SK-N-SH (cell line): ENCODE results near the gene RAMP1. TPM values are rescaled to one million over a fixed set of nuclear protein-coding genes. Genes with fewer than 3 reads are reported as not detected.

ENCODE experiments used
- CTCF ChIA-PET: fragments of 300-600, 350-600 bp; formaldehyde crosslinking; extraction: SDS; loops from one replicate; lab custom pipeline; 2021; lab: Yijun Ruan, JAX
- POLR2A ChIA-PET: fragments of 350-600 bp; sonication (Branson Sonifier 250); formaldehyde crosslinking; extraction: SDS; loops from one replicate; lab custom pipeline; 2020; ENCODE audit warnings: antibody characterized with exemption, inconsistent platforms; lab: Yijun Ruan, JAX
- DNase-seq: peaks from one replicate; pipeline ENCODE4 v3.0.0; 2012
- H2AFZ ChIP-seq: fragments of 200-600 bp; sonication (generic); 2 replicates; pipeline ENCODE4 v1.8.1; 2016; ENCODE audit warnings: antibody characterized with exemption, mild to moderate bottlenecking, low read depth
- H3F3A ChIP-seq: fragments of 200-600 bp; sonication (generic); replicated peaks from 2 replicates; pipeline ENCODE3; 2016; ENCODE audit warnings: antibody characterized with exemption, mild to moderate bottlenecking; ENCODE audit not compliant: insufficient read depth
- H3K27ac ChIP-seq, 2 experiments: fragments of 200-500 bp in 1 of 2; fragments of 200-600 bp in 1 of 2; sonication (Bioruptor generic) in 1 of 2; sonication (generic), shearing (Covaris generic) in 1 of 2; 2 replicates each; pipeline versions ENCODE4 v1.5.1 to v1.6.1; 2014 to 2016; ENCODE audit warnings: low read depth in 2 of 2, inconsistent platforms in 1 of 2, low read length in 1 of 2, mild to moderate bottlenecking in 1 of 2, mixed read lengths in 1 of 2
- H3K27me3 ChIP-seq: fragments of 200-600 bp; sonication (generic), shearing (Covaris generic); 2 replicates; pipeline ENCODE4 v1.6.1; 2016; ENCODE audit warnings: mixed run types; ENCODE audit not compliant: insufficient read depth
- H3K36me3 ChIP-seq, 2 experiments: fragments of 200-500 bp in 1 of 2; fragments of 200-600 bp in 1 of 2; sonication (Bioruptor generic) in 1 of 2; sonication (generic) in 1 of 2; replicated peaks in 1 of 2; 2 replicates each; pipeline versions ENCODE3 to v1.5.1; 2014 to 2016; ENCODE audit warnings: low read length in 1 of 2, mild to moderate bottlenecking in 1 of 2; ENCODE audit not compliant: insufficient read depth in 2 of 2, control insufficient read depth in 1 of 2
- H3K4me1 ChIP-seq, 2 experiments: fragments of 200-500 bp in 1 of 2; fragments of 200-600 bp in 1 of 2; sonication (Bioruptor generic) in 1 of 2; sonication (generic), shearing (Covaris generic) in 1 of 2; 2 replicates each; pipeline versions ENCODE4 v1.5.1 to v1.6.1; 2014 to 2016; ENCODE audit warnings: low read depth in 1 of 2, low read length in 1 of 2, mixed run types in 1 of 2; ENCODE audit not compliant: insufficient read depth in 2 of 2, control insufficient read depth in 1 of 2
- H3K4me2 ChIP-seq: fragments of 200-600 bp; sonication (generic), shearing (Covaris generic); 2 replicates; pipeline ENCODE4 v1.6.1; 2017; ENCODE audit warnings: mixed run types
- H3K4me3 ChIP-seq, 2 experiments: fragments of 200-500 bp in 1 of 2; fragments of 200-600 bp in 1 of 2; sonication (Bioruptor generic) in 1 of 2; sonication (generic), shearing (Covaris generic) in 1 of 2; 2 replicates each; pipeline versions ENCODE4 v1.5.1 to v1.8.1; 2014 to 2016; ENCODE audit warnings: low read depth in 2 of 2, inconsistent platforms in 1 of 2, low read length in 1 of 2, mild to moderate bottlenecking in 1 of 2, mixed read lengths in 1 of 2, moderate library complexity in 1 of 2
- H3K79me2 ChIP-seq: fragments of 200-600 bp; sonication (generic); 2 replicates; pipeline ENCODE4 v1.8.1; 2017; ENCODE audit warnings: mild to moderate bottlenecking; ENCODE audit not compliant: insufficient read depth
- H3K9ac ChIP-seq: fragments of 200-600 bp; sonication (generic); 2 replicates; pipeline ENCODE4 v1.6.1; 2017; ENCODE audit warnings: mixed run types
- H3K9me2 ChIP-seq: fragments of 200-600 bp; sonication (generic); 2 replicates; pipeline ENCODE4 v1.6.1; 2017; ENCODE audit warnings: mixed run types
- H3K9me3 ChIP-seq: fragments of 200-600 bp; sonication (generic); 2 replicates; pipeline ENCODE4 v1.6.1; 2017; ENCODE audit warnings: mixed run types, mild to moderate bottlenecking, moderate library complexity
- H4K20me1 ChIP-seq: fragments of 200-600 bp; sonication (generic); 2 replicates; pipeline ENCODE4 v1.6.1; 2017; ENCODE audit warnings: mild to moderate bottlenecking, mixed run types; ENCODE audit not compliant: insufficient read depth
- CTCF ChIP-seq: fragments of 200-600 bp; sonication (generic); IDR thresholded peaks from 2 replicates; pipeline ENCODE4 v1.6.1; 2017; ENCODE audit warnings: antibody characterized with exemption, mild to moderate bottlenecking, moderate library complexity
- ELF1 ChIP-seq: IDR thresholded peaks from 2 replicates; pipeline ENCODE4 v1.4.0; 2012
- EP300 ChIP-seq, 2 experiments: IDR thresholded peaks; 2 replicates each; pipeline versions ENCODE4 v1.4.0 to v1.6.1; 2012; ENCODE audit warnings: borderline replicate concordance in 1 of 2, low read depth in 1 of 2, low read length in 1 of 2
- EZH2phosphoT487 ChIP-seq: fragments of 200-600 bp; sonication (generic); IDR thresholded peaks from 2 replicates; pipeline ENCODE4 v1.6.1; 2017; ENCODE audit warnings: low read depth, mixed run types, mild to moderate bottlenecking, antibody characterized with exemption, moderate library complexity, borderline replicate concordance
- FOSL2 ChIP-seq: IDR thresholded peaks from 2 replicates; pipeline ENCODE4 v1.4.0; 2012; ENCODE audit warnings: low read depth, mild to moderate bottlenecking, moderate library complexity, borderline replicate concordance
- GABPA ChIP-seq: IDR thresholded peaks from 2 replicates; pipeline ENCODE4 v1.4.0; 2012; ENCODE audit warnings: low read depth, mild to moderate bottlenecking
- GATA2 ChIP-seq: sonication (generic); formaldehyde crosslinking; IDR thresholded peaks from 2 replicates; pipeline ENCODE4 v1.5.0; 2020; ENCODE audit warnings: mild to moderate bottlenecking, missing genetic modification reagents
- MXI1 ChIP-seq: IDR thresholded peaks from 2 replicates; pipeline ENCODE4 v1.6.1; 2012; ENCODE audit warnings: mild to moderate bottlenecking, low read depth, low read length, improper control_type of control experiment
- NFIC ChIP-seq: IDR thresholded peaks from 2 replicates; pipeline ENCODE4 v1.4.0; 2012; ENCODE audit warnings: borderline replicate concordance
- NRF1 ChIP-seq: IDR thresholded peaks from 2 replicates; pipeline ENCODE4 v1.6.1; 2012; ENCODE audit warnings: low read depth, mild to moderate bottlenecking, low read length
- POLR2AphosphoS5 ChIP-seq: IDR thresholded peaks from 2 replicates; pipeline ENCODE4 v1.6.1; 2012; ENCODE audit warnings: low read depth, low read length
- RCOR1 ChIP-seq: fragments of 150-350 bp; IDR thresholded peaks from 2 replicates; pipeline ENCODE4 v1.6.1; 2017; ENCODE audit warnings: antibody characterized with exemption, low read length
- REST ChIP-seq: IDR thresholded peaks from 2 replicates; pipeline ENCODE4 v1.6.1; 2012; ENCODE audit warnings: mild to moderate bottlenecking, low read depth, low read length, moderate library complexity
- RFX5 ChIP-seq: IDR thresholded peaks from 2 replicates; pipeline ENCODE4 v1.6.1; 2012; ENCODE audit warnings: mild to moderate bottlenecking, improper control_type of control experiment, low read length
- RXRA ChIP-seq: IDR thresholded peaks from 2 replicates; pipeline ENCODE4 v1.4.0; 2012; ENCODE audit warnings: low read depth, mild to moderate bottlenecking, borderline replicate concordance
- SMC3 ChIP-seq: IDR thresholded peaks from 2 replicates; pipeline ENCODE4 v1.6.1; 2012; ENCODE audit warnings: low read depth, low read length, improper control_type of control experiment
- TEAD4 ChIP-seq: IDR thresholded peaks from 2 replicates; pipeline ENCODE4 v1.4.0; 2012; ENCODE audit warnings: mild to moderate bottlenecking, borderline replicate concordance; ENCODE audit not compliant: insufficient read depth
- USF1 ChIP-seq: IDR thresholded peaks from 2 replicates; pipeline ENCODE4 v1.4.0; 2012; ENCODE audit warnings: low read depth, borderline replicate concordance
- YY1 ChIP-seq: IDR thresholded peaks from 2 replicates; pipeline ENCODE4 v1.4.0; 2012; ENCODE audit warnings: low read depth, mild to moderate bottlenecking
- ZBTB33 ChIP-seq: IDR thresholded peaks from 2 replicates; pipeline ENCODE4 v1.4.0; 2012; ENCODE audit warnings: low read depth, borderline replicate concordance
- whole genome bisulfite sequencing: methylation state at CpG from one replicate; pipeline ENCODE4 v1.1.6; 2017; ENCODE audit warnings: low lambda C conversion rate; 5-methylcytosine and 5-hydroxymethylcytosine counted together
- polyA plus RNA-seq, 3 experiments: library from polyadenylated mRNA; depleted of rRNA; stranded (reverse); fragments of >200 nt; gene quantifications; 2 replicates each; pipeline ENCODE4 v1.2.3, GENCODE V29; 2012

Gene RAMP1
- polyA plus RNA-seq, 1 of the 3 experiments (the other 2 are of a cell fraction), result 27.9 TPM

- Histone ChIP-seq H3K9me2 (no peaks in the 10 kb centered on the region), H2AFZ (no peak overlapping the region), H3K4me3 (no peak overlapping the region), H3K27me3 (no peaks in the 10 kb centered on the region), H3K27ac (no peak overlapping the region; a peak in 1 of 4 replicates), H4K20me1 (no peaks in the 10 kb centered on the region), H3K9me3 (no peaks in the 10 kb centered on the region), H3K36me3 (no peaks in the 10 kb centered on the region), H3K79me2 (no peaks in the 10 kb centered on the region), H3K4me2 (no peak overlapping the region), H3K4me1 (peaks cover 0 to 49% of the 10 kb centered on the region in 2 experiments; a peak in 2 of 4 replicates), H3K9ac (no peak overlapping the region), H3F3A (no peaks in the 10 kb centered on the region)
- ChIA-PET CTCF (interaction anchor here (1.0 to 2.4 kb wide), 5 partner anchors 26 to 373 kb away, joined by 3 to 10 read pairs (median 4); no protein-coding TSS in a partner anchor), POLR2A (no interaction called here)
- no peak for TF ChIP-seq TEAD4
- no peak for DNase-seq
- WGBS, result 91% methylated on average over 10 of the region's 10 CpGs
Observed at GRCh38 chr2:237889811-237890210, 30.4 kb downstream of the RAMP1 start.

GRCh38 chr2:237892478-237892877, 33.1 kb downstream of the RAMP1 start:
- no peak for DNase-seq
- POLR2A ChIA-PET, result no interaction called here
- CTCF ChIA-PET, result interaction anchor here (1.2 to 2.1 kb wide), 5 partner anchors 8 to 371 kb away, joined by 3 to 7 read pairs (median 4); no protein-coding TSS in a partner anchor
- TF ChIP-seq GATA2, result peak; percentile 82
- TF ChIP-seq ZBTB33, result no peak
- no peak for TF ChIP-seq NFIC
- no peak for TF ChIP-seq YY1
- no peak for TF ChIP-seq CTCF
- no peak for TF ChIP-seq FOSL2
- TF ChIP-seq GABPA, result no peak
- no peak for TF ChIP-seq USF1
- no peak for TF ChIP-seq EZH2phosphoT487
- no peak for TF ChIP-seq NRF1
- no peak for TF ChIP-seq MXI1
- TF ChIP-seq EP300 (IDR thresholded peaks at IDR 0.05; ENCODE audit: borderline replicate concordance in 1 of 2, low read depth in 1 of 2, low read length in 1 of 2), result peak in 1 of 2 experiments; percentile 62; a peak in 1 of 4 replicates
- no peak for TF ChIP-seq ELF1
- TF ChIP-seq SMC3, result no peak
- TF ChIP-seq RFX5, result no peak
- no peak for TF ChIP-seq RXRA
- TF ChIP-seq RCOR1, result peak; percentile 50; the same call in 1 of the 2 replicates
- TF ChIP-seq POLR2AphosphoS5, result no peak
- TF ChIP-seq REST, result no peak

More at GRCh38 chr2:237892478-237892877, 33.1 kb downstream of the RAMP1 start:
- no peak overlapping the region for H3K4me2 ChIP-seq
- no peak overlapping the region for H2AFZ ChIP-seq
- H4K20me1 ChIP-seq, result no peaks in the 10 kb centered on the region
- no peaks in the 10 kb centered on the region for H3K9me3 ChIP-seq
- peak overlapping the region in 1 of 2 experiments; percentile 67; a peak in 2 of 4 replicates for H3K27ac ChIP-seq
- no peaks in the 10 kb centered on the region for H3K79me2 ChIP-seq
- no peak overlapping the region for H3K4me3 ChIP-seq
- no peaks in the 10 kb centered on the region for H3K9me2 ChIP-seq
- no peaks in the 10 kb centered on the region for H3K27me3 ChIP-seq
- H3K9ac ChIP-seq, result no peak overlapping the region
- WGBS, result 69% methylated on average over 2 of the region's 2 CpGs
- peaks cover 7 to 48% of the 10 kb centered on the region in 2 experiments; a peak in 3 of 4 replicates for H3K4me1 ChIP-seq
- no peaks in the 10 kb centered on the region for H3K36me3 ChIP-seq
- H3F3A ChIP-seq, result no peaks in the 10 kb centered on the region
